NCI-H748 (cell line): Measurements from ENCODE around the gene KRABD2.
"Not testable (repeated sequence)": the region's sequence is repeated elsewhere in the genome, so short reads cannot be mapped to it uniquely, and the experiment has no call there.

Experiments
- DNase-seq: peaks from one replicate; lab custom pipeline; 2025; ENCODE audit not compliant: unreplicated experiment; lab: John Stamatoyannopoulos, UW

KRABD2 gene

GRCh38 chr17:8362651-8363332 is 13.7 kb downstream of the KRABD2 start:
- no peak for DNase-seq

DNA sequence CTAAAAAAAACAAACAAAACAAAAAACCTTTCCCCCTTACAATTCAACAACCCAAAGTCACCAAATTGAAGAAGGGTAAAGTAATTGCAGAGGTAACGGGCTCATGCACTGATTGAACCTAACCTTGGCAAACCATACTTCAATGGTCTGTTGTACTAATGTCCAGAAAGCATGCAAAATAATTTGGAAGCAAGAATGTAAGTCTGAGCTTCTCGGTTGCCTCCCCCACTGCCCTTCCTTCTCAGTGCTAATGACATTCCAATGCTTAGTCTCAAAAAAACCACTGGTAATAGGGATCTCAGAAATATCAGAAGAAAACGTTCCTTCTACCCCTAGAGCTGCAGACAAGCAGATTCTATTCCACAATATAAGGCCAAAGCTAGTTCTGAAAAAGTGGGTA is 15.8 kb downstream of the KRABD2 start:
- DNase-seq = no peak

GRCh38 chr17:8360260-8360659 is 16.2 kb downstream of the KRABD2 start:
- DNase-seq = peak; percentile 65

GRCh38 chr17:8359769-8360168 is 16.7 kb downstream of the KRABD2 start:
- DNase-seq = peak; percentile 62

DNA sequence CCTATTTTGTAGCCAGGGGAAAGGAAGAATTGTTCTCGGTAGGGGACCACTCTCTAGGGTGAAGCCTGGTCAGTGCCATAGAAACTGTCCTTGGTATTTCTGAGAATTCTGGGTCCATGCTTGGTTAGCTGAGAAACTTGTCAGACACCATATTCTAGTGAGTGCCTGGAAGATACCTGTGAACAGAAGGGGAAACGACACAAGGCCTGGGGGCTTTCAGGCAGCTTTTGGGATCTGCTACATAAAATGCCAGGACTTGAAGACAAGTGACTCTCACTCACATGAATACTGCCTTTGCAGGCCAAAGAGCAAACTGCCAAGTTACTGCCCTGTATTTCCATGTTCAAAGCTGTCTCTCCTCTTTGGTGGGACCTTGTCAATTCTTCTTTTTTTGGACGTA is 18.6 kb downstream of the KRABD2 start:
- no peak for DNase-seq

GRCh38 chr17:8354236-8354635 is 22.3 kb downstream of the KRABD2 start:
- no peak for DNase-seq

- DNase-seq = no peak
Measured at GRCh38 chr17:8353736-8354135, 22.8 kb downstream of the KRABD2 start.

GRCh38 chr17:8350339-8350738 is 26.2 kb downstream of the KRABD2 start:
- no peak for DNase-seq

DNA sequence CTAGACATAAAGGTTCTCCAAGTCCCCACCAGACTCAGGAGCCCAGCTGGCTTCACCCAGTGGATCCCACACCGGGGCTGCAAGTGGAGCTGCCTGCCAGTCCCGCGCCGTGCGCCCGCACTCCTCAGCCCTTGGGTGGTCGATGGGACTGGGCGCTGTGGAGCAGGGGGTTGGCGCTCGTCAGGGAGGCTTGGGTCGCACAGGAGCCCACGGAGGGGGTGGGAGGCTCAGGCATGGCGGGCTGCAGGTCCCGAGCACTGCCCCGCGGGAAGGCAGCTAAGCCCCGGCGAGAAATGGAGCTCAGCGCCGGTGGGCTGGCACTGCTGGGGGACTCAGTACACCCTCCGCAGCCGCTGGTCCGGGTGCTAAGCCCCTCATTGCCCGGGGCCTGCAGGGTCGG is 29.5 kb downstream of the KRABD2 start:
- not testable (repeated sequence) for DNase-seq

- no peak for DNase-seq
Measured at GRCh38 chr17:8345951-8346665, 30.4 kb downstream of the KRABD2 start.

GRCh38 chr17:8345052-8345690 is 31.3 kb downstream of the KRABD2 start:
- DNase-seq = no peak

- no peak for DNase-seq
Measured at GRCh38 chr17:8341456-8341855, 35.0 kb downstream of the KRABD2 start.

DNA sequence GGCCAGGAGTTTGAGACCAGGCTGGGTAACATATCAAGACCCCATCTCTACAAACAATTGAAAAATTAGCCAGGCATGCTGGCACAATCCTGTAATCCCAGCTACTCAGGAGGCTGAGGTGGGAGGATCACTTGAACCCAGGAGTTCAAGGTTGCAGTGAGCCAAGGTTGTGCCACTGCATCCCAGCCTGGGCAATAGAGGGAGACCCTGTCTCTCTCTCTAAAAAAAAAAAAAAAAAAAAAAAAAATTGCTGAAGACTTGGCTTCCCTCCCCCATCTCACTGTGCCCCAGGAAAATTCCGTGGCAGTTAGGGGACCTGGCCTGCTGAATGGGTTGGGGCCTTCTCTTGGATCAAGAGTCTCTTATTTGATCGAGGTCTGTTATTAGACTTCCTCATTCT is 37.0 kb downstream of the KRABD2 start, which contains the start of gene ODF4:
TSS of gene ODF4 (plus strand) at position 301 of the 400 bp plus-strand sequence. CDS start 212 bp downstream, outside the sequence.
- no peak for DNase-seq

DNA sequence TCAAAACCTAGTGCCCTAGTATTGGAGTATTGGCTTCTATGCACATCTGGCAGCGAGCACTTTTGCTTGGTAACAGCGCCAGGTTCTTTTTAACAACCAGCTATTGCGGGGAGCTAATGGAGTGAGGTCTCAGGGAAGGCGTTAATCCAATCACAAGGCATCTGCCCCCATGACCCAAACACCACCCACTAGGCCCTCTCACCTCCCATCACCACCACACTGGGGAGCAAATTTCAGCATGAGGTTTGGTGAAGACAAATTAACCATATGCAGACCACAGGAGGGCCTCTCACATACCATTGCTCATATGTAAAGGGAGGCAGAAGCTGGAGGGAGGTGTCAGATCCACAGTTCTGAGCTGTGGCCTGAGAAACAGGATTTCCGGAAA is 37.8 kb downstream of the KRABD2 start:
- no peak for DNase-seq

- no peak for DNase-seq
Measured at GRCh38 chr17:8337802-8338752, 38.4 kb downstream of the KRABD2 start.

DNA sequence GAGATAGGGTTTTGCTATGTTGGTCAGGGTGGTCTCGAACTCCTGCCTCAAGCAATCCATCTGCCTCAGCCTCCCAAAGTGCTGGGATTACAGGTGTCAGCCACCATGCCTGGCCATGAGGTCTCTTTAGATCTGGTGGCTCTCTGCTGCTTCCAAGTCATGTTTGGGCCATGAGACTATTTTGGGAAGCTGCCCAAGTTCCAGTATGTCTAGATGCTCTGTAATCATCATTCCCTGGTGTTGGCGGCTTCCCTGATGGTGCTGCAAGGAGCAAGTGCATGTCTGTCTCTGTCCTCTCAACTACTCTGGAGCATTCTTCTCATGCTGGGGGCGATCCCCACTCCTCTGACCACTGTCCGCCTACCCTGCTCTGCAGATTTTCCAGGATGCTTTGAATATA is 43.2 kb downstream of the KRABD2 start:
- DNase-seq = no peak

DNA sequence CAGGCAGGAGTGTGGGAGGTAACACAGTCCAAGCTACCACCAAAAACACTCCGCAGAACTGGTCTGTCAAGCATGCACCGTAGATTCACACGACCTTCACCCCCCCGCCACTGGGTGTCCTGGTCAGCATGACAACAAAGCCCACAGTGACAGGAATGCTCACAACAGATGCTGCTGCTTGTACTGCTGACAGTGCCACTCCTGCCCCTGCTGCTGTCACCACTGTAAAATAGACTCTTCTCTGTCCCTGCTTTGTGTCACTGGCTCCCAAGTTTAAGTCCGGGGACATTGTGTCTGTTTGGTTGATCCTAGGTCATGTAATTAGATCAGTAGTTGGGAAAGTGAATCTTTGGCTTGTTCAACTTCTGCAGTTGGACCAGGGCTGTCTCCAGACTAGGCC is 43.8 kb downstream of the KRABD2 start:
- DNase-seq = peak; percentile 62

GRCh38 chr17:8332128-8332527 is 44.4 kb downstream of the KRABD2 start:
- no peak for DNase-seq

DNA sequence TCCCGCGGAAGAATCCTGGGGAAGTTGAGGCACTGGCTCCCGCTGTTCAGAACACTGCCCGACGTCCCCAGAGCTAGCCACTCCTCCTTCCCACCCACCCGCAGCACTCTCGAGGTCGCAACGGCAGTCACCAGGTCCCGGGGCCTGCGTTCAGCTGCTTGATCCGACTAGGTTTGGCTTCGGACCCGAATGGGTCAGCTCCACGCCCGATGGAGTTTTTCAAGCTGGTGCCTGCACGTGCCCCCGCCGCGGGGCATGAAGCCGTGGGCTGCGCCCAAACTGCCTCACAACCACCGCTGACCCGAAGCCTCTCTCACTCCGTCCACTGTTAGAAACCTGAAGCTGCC is 49.2 kb downstream of the KRABD2 start:
- no peak for DNase-seq
